HG03378 (cell line): ENCODE results near the gene MXD3.
"Not testable (repeated sequence)": the region's sequence is repeated elsewhere in the genome, so short reads cannot be mapped to it uniquely, and the experiment has no call there.

Source experiments
- ATAC-seq: cut with Tn5 transposase; IDR thresholded peaks from one replicate; pipeline ENCODE4 v1.9.1; 2021; ENCODE audit warnings: mild to moderate bottlenecking, moderate library complexity; ENCODE audit not compliant: unreplicated experiment

MXD3 gene

GRCh38 chr5:177270653-177271052 lies 41.0 kb downstream of the MXD3 start:
- ATAC-seq, result no peak

- no peak for ATAC-seq
Measured at GRCh38 chr5:177269976-177270375, 41.7 kb downstream of the MXD3 start.

- no peak for ATAC-seq
Measured at GRCh38 chr5:177269232-177269895, 42.3 kb downstream of the MXD3 start.

GRCh38 chr5:177265395-177265794 lies 46.3 kb downstream of the MXD3 start:
- no peak for ATAC-seq

- no peak for ATAC-seq
Measured at GRCh38 chr5:177264178-177264577, 47.5 kb downstream of the MXD3 start.

GRCh38 chr5:177261510-177261909 lies 50.2 kb downstream of the MXD3 start:
- ATAC-seq, result no peak

- ATAC-seq, result no peak
Measured at GRCh38 chr5:177260961-177261360, 50.7 kb downstream of the MXD3 start.

GRCh38 chr5:177258711-177259110 lies 53.0 kb downstream of the MXD3 start:
- not testable (repeated sequence) for ATAC-seq
